ENCODE results near the gene FAM83E.
A peak's percentile ranks its signal among the peaks of the same experiment; 100 is the strongest.
"Not testable (repeated sequence)": the region's sequence is repeated elsewhere in the genome, so short reads cannot be mapped to it uniquely, and the experiment has no call there.

Gene FAM83E

DNA sequence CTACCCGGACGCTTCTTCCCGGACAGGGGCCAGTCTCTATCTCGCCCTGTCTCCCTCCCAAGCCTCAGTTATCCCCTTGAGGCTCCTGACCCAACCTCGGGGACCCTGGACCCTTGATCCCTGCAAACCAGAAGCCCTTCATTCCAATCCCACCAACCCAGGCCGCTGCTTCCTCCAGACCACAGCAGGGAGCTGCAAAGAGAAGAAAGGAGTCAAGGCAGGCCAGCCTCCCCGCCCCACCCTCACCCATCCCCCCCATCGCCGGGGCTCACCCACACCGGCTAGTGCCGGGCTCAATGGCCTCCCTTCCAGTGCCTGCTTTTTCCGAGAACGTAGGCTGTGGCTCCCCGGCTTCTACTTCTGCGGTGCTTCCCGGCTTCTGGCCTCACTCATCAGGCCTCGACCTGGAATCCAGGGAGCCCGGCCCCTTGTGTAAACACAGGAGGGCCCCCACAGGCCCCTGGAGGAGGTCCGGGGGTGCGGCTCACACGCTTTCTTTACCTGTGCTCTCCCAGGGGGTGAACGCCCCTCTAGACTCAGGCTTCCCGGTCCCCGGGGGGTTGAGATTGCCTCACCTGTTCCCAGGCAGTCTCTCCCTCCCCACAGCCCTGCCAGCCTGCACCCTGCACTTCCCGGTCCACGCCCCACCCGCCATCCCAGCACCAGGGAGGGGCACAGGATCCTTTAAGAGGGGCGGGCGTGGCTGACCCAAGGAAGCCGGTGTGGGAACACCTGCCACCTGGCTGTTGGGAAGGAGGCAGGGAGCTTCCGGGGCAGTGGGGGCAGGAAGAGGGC is at the start of gene FAM83E:
FAM83E (minus strand) TSS at position 641 of the 795 bp plus-strand sequence. CDS start 1,704 bp downstream, outside the sequence.
- peak; percentile 75 for DNase-seq

DNA sequence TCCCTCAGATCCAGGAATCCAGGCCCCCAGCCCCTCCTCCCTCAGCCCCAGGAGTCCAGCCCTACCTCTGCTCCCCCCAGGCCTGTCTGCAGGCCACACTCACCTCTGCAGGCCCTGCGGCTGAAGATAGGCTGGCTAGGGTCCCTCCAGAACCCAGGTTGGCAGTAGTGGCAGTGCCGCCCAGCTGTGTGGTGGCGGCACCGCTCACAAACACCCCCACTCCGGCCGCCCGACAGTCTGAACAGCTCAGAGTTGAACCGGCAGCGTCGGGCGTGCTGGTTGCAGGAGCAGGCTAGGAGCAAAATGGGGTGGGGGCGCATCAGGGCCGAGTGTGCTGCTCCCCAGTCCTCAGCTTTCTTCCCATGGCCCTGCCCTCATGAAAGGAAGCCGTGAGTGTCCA is 49.6 kb upstream of the FAM83E start:
- DNase-seq: no peak

DNA sequence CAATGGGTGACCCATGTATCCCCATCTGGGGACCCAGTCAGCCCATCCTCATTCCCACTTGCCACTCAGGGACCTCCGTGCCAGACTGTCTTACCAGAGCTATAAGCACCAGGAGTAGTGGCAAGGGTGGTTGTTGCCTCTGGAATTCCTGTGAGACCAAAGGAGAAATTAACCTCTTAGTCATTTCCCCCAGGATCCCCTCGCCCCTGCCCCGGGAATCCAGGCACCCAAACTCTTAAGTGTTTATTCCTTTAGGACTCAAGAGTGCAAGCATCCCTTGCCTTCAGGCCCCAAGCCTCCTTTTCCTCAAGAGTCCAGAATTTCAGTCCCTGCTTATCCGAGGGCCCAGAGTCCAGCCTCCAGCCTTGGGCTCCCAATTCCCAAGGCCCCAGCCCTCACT is 48.8 kb upstream of the FAM83E start:
- no peak for DNase-seq

DNA sequence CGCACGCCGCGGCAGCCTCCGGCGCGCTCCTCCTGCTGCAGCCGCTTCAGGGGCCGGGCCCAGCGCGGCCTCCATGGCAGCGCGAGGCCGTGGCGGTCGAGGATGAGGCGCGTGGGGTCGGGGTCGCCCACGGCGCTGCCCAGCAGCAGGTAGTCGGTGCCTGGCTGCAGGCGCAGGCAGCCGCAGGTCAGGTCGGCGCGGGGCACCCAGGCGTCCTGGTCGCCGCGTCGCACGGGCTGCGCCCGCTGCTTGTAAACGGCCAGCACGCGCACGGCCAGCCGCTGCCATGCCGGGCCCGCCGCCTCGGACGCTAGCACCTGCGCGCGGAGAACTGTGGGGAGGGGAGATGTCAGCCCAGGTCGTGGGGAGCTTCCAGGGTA is 46.8 kb upstream of the FAM83E start:
- DNase-seq: no peak

DNA sequence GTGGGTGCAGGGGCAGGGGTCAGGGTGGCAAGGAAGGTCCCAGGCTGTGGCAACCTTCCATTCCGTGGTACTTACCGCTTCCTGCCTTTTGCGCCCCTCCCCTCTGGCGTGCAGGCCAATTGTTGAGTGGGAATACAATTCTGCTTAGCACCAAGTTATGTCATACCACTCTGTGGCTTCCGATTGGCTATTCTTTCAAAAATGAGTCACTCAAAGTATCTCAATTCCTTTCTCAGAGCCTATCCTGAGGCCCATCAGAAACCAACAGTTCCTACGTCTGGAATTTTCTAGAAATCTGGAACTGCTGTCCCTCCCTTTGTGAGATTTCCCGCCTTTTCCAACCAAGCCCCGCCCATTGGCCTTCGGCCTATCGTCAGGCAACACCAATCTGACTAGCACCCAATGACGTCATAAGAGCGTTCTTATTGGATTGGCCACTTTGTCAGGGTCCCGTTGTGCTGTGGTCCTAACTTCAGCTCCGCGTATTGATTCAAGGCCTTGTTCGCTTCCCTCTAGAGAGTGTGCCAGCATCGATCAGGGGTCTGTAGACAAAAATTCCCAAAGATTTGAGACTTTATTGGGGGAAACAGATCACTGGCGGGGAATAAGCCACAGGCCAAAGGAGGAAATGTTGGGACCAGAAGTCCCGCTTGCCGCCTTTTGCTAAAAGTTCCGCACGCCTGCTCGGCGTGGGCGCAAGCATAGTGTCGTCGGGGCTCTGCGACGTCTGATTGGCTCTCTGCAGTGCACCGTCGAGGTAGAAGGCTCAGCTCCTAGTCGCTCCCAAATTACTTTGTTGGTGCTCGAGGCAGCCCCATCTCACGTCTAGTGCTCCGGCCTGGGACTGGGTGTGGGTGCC is 46.2 kb upstream of the FAM83E start:
- DNase-seq: peak; percentile 89

DNA sequence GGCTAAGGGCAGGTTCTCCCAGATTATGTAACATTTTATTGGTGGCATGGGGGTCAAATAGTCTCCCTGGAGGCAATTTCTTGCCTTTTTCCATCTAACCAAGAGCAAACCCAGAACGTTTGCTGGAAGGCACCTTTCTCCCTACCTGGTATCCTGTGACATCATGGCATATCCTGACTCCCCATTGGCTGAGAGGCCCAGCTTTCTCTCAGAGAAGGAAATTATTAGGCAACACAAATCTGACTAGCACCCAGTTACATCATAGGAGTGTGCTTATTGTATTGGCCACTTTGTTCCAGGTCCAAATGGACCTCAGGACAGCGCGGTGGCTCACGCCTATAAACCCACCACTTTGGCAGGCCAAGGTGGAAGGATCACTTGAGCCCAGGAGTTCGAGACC is 44.9 kb upstream of the FAM83E start:
- no peak for DNase-seq

DNA sequence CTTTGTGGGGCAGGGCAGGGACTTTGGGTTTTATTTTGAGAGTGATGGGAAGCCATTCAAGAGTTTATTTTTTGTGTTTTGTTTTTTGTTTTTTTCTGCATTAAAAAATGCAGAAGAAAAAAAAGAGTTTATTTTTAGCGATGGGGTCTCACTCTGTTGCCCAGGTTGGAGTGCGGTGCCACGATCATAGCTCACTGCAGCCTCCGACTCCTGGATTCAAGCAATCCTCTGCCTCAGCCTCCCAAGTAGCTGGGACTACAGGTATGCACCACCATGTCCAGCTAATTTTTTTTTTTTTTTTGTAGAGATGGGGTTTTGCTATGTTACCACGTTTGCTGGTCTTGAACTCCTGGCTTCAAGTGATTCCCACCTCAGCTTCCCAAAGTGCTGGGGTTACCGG is 43.6 kb upstream of the FAM83E start:
- DNase-seq: no peak

DNA sequence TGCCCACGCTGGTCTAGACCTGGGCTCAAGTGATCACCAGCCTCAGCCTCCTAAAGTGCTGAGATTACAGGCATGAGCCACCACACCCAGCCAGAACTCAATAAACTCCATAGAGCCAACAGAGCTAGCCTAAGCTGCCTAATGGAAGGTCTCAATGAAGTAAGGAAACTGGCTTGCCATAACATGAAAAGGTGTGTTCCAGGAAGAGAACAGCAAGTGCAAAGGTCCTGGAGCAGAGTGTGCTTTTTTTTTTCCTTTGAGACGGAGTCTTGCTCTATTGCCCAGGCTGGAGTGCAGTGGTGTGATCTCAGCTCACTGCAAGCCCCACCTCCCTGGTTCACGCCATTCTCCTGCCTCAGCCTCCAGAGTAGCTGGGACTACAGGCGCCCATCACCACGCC is 43.0 kb upstream of the FAM83E start:
- not testable (repeated sequence) for DNase-seq

DNA sequence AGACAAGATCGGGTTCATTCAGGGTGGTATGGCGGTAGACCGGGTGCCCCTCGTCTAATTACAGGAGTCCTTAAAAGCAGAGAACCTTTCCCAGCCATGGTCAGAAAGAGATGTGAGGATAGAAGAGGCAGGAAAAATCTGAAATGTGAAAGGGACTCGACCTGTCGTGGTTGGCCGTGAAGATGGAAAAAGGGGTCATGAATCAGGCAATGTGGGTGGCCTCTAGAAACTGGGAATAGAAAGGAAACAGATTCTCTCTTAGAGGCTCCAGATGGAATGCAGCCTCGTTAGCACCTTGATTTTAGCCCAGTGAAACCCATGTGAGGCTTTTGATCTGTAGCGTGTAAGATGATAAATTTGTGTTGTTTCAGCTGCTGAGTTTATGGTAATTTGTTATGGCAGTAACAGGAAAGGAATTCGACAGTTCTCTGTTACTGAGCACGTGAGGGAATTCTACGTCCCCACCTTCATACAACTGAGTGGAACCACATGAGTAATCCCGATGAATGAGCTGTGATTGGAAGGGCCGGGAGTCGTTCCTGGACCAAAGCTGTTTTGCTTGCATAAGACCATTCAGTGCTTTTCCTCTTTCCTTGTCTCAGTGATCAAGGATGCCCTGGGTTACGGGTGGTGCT is 42.1 kb upstream of the FAM83E start:
- no peak for DNase-seq

DNA sequence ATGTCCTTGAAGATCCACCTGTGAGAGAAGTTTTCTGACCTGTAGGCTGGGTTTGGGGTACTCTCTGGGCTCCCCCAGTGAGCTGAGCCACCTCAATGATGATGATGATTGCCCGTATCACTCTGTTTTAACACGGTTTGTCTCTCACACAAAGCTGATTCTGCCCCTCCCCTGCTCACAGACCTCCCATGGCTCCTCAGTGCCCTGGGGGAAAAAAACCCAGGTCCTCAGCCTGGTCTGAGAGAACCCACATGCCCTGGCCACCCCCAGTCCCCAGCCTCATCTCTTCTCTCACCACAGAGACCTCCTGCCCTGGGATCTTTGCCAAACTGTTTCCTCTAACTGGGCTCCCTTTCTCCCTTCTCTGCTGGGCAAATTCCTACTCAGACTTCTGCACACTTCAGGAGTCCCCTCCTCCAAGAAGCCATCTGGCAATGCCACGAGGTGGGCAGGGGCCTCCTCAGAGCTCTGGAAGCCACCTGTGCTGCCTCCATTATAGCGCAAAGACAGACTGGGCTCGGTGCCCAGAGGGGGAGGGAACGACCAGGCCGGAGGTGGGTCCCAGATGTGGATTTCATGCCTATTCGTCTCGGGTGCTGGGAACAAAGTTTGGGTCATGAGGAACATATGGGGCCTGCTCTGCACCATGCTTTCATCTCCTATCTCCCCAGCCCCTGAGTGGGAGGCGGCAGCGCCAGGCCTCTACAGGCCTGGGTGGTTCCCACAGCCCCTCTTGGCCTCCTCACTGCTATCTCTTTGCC is 39.6 kb upstream of the FAM83E start:
- no peak for DNase-seq

DNA sequence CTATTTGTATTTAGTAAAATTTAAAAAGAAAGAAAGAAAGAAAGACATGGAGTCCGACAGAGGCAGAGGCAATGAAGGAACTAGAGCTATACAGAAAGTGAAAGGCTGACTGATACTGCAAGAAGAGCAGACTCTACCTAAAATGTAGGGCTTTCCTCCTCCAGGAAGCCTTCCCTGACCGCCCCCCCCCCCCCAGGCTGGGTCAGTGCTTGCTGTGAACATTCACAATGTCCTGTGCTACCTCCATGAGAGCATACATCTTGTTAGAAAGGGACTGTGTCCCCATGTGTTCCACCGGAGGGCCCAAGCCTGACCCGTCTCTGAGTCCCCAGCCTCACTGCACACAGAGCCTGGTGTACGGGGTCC is 36.8 kb upstream of the FAM83E start:
- no peak for DNase-seq

DNA sequence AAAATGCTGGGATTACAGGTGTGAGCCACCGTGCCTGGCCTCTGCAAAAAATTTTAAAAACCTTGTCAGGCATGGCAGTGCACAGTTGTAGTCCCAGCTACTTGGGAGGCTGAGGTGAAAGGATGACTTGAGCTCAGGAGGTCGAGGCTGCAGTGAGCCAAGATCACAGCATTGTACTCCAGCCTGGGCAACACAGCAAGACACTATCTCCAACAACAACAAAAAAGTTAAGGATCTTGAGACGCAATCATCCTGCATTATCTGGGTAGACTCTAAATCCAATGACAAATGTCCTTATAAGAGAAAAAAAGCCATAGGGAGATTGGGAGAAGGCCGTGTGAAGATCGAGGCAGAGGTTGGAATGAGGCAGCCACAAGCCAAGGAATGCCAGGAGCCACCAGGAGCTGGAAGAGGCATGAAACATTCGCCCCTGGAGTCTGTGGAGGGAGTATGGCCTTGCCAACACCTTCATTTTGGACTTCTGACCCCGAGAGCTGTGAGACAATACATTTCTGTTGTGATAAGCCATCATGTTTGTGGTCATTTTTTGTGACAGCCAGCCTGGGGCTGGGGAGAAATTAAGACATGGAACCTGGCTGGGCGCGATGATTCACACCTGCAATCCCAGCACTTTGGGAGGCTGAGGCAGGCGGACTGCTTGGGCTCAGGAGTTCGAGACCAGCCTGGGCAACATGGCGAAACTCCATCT is 36.3 kb upstream of the FAM83E start:
- no peak for DNase-seq

DNA sequence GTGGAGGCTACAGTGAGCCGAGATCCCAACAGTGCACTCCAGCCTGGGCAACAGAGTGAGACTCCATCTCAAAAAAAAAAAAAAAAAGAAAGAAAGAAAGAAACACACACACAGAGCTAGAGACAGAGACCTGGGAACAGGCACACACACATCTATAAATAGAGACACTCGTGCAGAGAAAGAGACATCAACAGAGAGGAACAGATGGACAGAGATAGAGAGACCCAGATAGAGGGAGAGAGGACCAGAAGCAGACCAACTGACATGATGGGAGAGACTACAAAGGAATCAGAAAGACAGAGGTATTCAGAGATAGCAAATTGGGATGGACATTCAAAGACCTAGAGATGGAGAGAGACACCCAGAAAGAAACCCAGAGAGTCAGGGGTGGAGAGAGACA is 33.3 kb upstream of the FAM83E start:
- no peak for DNase-seq

DNA sequence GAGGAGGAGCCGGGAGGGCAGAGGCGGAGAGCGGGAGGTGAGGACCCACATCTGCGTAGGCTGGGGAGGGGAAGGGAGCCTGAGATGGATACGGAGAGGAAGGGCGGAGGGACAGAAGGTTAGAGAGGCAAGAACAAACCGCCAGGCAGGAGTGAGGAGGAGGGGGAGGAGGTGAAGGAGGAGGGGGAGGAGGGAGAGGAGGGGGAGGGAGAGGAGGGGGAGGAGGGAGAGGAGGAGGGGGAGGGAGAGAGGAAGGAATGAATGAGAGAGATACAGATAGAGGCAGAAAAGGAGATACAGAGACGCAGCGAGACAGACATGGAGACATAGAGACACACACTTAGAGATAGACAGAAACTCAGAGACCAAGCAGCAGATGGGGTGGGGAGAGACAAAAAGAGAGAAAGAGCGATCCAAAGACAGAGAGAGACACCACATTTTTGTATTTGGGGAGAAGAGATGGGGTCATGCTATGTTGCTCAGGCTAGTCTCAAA is 31.9 kb upstream of the FAM83E start:
- DNase-seq: no peak

DNA sequence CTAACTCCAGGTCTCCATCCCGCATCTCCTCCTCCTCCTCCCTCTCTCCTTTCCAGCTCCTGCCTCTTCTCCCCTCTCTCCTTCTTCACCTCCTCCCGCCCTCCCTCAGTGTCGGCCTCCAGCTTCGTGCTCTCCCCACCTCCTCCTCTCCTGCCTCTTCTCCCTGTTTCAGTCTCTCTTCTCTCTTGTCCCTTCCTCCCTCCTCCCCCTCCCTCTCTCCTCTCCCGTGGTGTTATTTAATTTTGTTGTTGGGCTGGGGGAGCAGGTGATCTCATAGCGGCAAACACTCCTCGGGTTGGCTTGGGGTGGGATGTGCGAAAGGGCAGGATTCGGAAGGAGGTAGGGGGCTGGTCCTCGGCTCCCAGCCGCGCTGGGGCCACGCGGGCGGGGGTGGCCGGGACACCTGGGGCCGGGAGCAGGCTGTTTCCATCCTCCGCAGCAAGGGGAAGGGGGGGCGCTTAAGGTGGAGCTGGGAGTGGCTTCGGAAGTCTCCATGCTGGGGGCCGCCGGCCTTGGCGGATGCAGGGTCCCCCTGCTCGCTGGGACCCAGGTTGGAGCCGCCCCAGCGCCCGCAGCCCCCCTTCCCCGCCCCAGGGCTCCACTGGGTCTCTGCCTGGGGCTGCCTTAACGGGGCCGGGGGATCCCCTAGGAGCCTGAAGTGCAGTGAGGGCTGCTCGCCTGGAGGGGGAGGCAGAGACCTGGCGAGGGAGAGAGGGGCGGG is 31.3 kb upstream of the FAM83E start, which contains the start of gene CA11:
CA11 (minus strand) TSS at position 187 of the 721 bp plus-strand sequence. CDS start 555 bp downstream, outside the sequence.
- peak; percentile 91 for DNase-seq

DNA sequence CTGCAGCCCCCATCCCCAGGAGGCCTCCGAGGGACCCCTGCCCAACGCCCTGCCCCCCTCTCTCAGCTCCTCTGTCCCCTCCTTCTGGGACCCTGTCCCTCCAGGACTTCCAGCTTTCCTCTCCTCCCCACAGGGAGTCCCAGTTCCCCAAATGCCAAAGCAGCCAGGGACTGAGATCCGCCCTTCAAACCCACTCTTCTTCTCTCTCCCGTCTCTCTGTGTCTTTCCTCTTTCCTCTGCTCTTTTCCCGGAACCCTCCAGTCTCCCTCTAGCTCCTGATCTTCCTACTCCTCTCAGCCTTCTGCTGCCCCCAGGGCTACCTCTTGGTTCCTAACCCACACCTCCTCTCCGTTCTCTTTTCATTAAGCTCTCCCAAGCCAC is 30.7 kb upstream of the FAM83E start:
- DNase-seq: no peak

DNA sequence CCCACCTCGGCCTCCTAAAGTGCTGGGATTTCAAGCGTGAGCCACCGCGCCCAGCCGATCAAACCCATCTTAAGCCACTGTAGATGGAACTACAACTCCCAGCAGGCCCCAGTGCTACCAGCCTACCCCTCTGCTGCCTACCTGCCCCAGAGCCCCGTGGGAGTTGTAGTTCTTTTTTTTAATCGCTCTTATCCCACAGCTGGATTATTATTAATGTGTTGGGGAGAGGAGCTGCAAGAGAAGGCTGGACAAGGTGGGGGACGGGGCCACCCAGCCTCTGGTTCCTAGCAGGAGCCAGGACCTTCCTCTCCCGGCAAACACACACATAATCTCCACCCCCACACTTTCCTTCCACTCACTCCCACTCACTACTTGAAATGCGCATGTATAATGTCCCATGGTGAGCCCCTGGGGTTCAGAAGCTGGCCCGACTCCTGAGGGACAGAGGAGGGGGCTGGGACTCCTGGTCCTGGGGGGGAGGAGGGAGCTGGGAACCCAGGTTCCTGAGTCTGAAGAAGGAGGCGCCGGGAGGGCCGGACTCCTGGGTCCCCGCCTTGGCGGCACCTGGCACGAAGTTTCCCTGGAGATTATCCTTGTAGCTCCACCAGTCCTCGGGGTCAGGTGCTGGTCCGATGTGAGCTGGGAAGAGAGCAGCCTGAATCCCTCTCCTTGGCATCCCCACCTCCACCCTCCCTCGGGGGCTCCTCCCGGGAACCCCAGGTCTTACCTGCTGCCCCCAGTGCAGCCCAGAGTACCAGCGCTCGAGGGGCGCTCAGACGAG is 30.2 kb upstream of the FAM83E start:
- peak; percentile 84 for DNase-seq

DNA sequence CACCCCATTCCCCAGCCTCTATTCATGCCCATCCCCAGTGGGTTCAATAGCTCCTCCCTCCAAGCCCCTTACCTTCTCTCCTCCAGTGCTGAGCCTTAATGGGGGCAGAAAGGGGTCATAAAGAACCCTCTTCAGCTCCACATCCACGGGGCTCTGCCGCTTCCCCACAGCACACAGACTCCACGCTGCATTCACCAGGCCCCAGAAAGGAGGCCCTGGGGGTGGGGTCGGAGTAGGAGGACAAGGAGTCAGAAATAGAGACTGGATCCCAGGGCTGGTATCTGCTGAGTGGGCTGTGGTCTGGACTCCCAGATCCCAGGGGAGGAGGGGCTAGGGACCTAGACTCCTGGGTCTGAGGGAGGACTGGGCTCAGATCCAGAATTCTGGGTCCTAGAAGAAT is 29.5 kb upstream of the FAM83E start:
- DNase-seq: no peak

DNA sequence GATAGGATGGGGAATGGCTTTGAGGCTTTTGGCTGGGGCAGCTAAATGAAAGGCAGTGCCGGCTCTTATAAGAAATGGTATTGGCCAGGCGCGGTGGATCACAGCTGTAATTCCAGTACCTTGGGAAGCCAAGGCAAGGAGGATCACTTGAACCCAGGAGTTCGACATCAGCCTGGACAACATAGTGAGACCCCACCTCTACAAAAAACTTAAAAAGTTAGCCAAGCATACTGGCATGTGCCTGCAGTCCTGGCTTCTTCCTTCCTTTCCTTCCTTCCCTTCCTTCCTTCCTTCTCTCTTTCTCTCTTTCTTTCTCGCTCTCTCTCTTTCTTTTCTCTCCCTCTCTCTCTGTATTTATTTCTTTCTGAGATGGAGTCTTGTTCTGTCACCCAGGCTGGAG is 28.0 kb upstream of the FAM83E start:
- no peak for DNase-seq

DNA sequence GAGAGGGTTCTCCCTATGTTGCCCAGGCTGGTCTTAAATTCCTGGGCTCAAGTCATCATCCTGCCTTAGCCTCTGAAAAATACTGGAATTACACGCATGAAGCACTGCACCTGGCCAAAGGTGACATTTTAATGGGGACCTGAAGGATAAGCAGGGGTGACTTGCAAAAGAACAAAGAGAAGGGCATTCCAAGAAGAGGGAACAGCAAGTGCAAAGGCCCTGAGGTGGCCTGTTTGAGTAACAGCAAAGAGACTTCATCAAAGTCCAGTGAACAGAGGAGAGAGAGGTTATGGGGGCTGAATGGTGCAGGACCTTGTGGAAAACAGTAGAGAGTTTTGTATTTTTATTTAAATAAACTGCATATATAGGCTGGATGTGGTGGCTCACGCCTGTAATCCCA is 27.0 kb upstream of the FAM83E start:
- DNase-seq: no peak

All from activated CD8-positive, alpha-beta memory T cell treated with anti-CD3 and anti-CD28 coated beads, Interleukin-2, amount 50 U/mL, for 48 hours (primary cell).